Measurements from ENCODE around the gene C1R.
"Not testable (repeated sequence)": the region's sequence is repeated elsewhere in the genome, so short reads cannot be mapped to it uniquely, and the experiment has no call there.

C1R gene

DNA sequence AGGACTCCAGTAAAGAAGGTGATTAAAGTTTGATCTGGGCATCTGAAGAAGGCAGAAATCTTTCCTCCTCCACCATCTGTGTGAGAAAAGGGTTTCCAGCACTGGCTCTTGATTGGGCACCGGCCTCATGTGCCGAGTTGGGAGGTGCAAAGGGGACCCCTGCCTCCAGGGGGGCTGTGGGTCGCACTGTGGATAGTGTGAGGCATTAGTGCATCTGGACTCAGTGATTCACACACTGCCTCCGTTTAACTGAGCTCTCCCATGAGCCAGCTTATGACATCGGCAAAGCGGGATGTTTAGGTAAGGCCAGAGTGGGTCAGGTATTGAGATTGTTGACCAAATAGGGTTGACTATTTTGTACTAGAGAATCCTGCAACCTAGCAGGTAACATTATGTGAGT, 22.9 kb downstream of the C1R start:
- DNase-seq (ENCODE audit: extremely low read depth in 1 of 2, low read depth in 1 of 2) = no peak

GRCh38 chr12:7068994-7069346, 23.3 kb downstream of the C1R start:
- no peak for DNase-seq (ENCODE audit: extremely low read depth in 1 of 2, low read depth in 1 of 2)

GRCh38 chr12:7068240-7068993, 23.8 kb downstream of the C1R start:
- no peak for DNase-seq (ENCODE audit: extremely low read depth in 1 of 2, low read depth in 1 of 2)

DNA sequence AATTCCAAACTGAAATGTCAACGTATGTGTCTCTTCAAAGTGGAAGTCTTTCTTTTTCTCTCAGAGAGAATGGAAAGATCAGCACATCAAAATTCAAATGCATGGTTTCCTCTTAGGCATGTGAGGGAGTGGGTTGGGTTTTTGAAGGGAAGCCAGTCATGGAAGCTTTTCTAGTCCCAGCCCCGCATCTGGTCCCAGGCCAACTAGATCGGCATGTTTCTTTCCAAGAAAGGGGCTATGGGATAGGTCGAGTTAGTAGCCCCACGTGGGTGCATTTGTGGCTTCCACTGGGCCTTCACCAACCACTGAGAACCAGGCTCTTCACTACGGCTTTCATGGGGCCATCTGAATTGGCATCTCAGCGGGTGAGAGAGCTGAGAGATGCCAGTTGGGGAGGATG, 25.1 kb downstream of the C1R start:
- DNase-seq (ENCODE audit: extremely low read depth in 1 of 2, low read depth in 1 of 2) = no peak

GRCh38 chr12:7066596-7066995, 25.6 kb downstream of the C1R start:
- DNase-seq (ENCODE audit: extremely low read depth in 1 of 2, low read depth in 1 of 2) = no peak

- DNase-seq (ENCODE audit: extremely low read depth in 1 of 2, low read depth in 1 of 2) = no peak
Observed at GRCh38 chr12:7065073-7065623, 27.1 kb downstream of the C1R start.

GRCh38 chr12:7064516-7064915, 27.7 kb downstream of the C1R start:
- DNase-seq (ENCODE audit: extremely low read depth in 1 of 2, low read depth in 1 of 2) = no peak

- no peak for DNase-seq (ENCODE audit: extremely low read depth in 1 of 2, low read depth in 1 of 2)
Observed at GRCh38 chr12:7061596-7061995, 30.6 kb downstream of the C1R start.

- no peak for DNase-seq (ENCODE audit: extremely low read depth in 1 of 2, low read depth in 1 of 2)
Observed at GRCh38 chr12:7061138-7061537, 31.1 kb downstream of the C1R start.

- no peak for DNase-seq (ENCODE audit: extremely low read depth in 1 of 2, low read depth in 1 of 2)
Observed at GRCh38 chr12:7060353-7060954, 31.8 kb downstream of the C1R start, which contains the start of gene C1S. Gene C1S (plus strand): TSS chr12:7060718. CDS start chr12:7061913, 1,195 bp downstream.

DNA sequence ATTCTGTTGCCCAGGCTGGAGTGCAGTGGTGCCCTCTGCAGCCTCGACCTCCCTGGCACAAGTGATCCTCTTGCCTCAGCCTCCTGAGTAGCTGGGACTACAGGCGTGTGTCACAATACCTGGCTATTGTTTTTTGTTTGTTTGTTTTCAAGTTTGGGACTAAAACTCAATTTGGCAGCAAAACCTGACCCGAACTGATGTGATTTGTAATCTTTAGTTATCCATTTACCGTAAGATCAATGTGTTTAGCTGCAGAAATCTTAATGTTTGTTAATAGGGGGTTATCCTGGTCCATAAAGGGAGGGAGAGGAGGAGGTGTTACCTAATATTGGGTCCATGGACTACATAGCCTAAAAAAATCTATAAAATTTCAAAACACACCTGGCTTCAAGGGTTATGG, 32.5 kb downstream of the C1R start:
- no peak for DNase-seq (ENCODE audit: extremely low read depth in 1 of 2, low read depth in 1 of 2)

GRCh38 chr12:7058850-7059395, 33.3 kb downstream of the C1R start:
- no peak for DNase-seq (ENCODE audit: extremely low read depth in 1 of 2, low read depth in 1 of 2)

DNA sequence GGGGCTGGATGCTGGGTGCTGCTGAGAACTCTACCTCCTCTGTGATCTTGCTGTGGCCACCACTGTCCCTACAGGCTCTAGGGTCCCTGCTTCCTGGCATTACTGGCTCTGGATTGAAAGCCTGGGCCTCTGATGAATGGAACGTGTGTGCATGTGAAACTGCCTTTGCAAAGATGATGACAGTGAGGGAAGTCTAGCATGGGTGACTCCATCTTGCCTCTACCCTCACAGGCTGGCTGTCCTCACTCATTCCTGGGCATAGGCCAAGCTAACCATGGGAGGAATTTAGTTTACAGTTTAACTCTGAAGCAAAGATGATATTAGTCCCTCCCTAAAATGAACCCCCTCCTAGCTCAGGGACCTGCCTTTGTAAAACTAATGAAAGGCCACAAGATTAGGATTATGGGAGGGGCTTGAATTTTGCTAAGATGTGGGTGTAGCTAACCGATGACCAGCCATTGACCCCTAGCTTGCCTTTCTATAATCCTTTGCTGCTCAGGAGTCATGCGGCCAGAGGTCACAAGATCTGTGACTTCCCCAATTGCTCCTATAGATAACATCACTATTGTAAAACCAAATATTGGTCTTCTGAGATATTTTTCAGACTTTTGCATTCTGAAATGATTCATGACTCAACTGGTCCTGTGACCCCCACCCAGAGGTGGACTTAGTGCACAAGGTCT, 33.9 kb downstream of the C1R start:
- DNase-seq (ENCODE audit: extremely low read depth in 1 of 2, low read depth in 1 of 2) = no peak

GRCh38 chr12:7055736-7056135, 36.5 kb downstream of the C1R start:
- not testable (repeated sequence) for DNase-seq (ENCODE audit: extremely low read depth in 1 of 2, low read depth in 1 of 2)

- no peak for DNase-seq (ENCODE audit: extremely low read depth in 1 of 2, low read depth in 1 of 2)
Observed at GRCh38 chr12:7054925-7055324, 37.3 kb downstream of the C1R start.

- DNase-seq (ENCODE audit: extremely low read depth in 1 of 2, low read depth in 1 of 2) = not testable (repeated sequence)
Observed at GRCh38 chr12:7049973-7050372, 42.3 kb downstream of the C1R start.

GRCh38 chr12:7049445-7049951, 42.7 kb downstream of the C1R start:
- DNase-seq (ENCODE audit: extremely low read depth in 1 of 2, low read depth in 1 of 2) = not testable (repeated sequence)

- DNase-seq (ENCODE audit: extremely low read depth in 1 of 2, low read depth in 1 of 2) = no peak
Observed at GRCh38 chr12:7047306-7047705, 44.9 kb downstream of the C1R start.

GRCh38 chr12:7046383-7047105, 45.7 kb downstream of the C1R start:
- no peak for DNase-seq (ENCODE audit: extremely low read depth in 1 of 2, low read depth in 1 of 2)

GRCh38 chr12:7045913-7046312, 46.3 kb downstream of the C1R start:
- DNase-seq (ENCODE audit: extremely low read depth in 1 of 2, low read depth in 1 of 2) = no peak

- no peak for DNase-seq (ENCODE audit: extremely low read depth in 1 of 2, low read depth in 1 of 2)
Observed at GRCh38 chr12:7042842-7043241, 49.4 kb downstream of the C1R start.

Measured in stimulated activated CD8-positive, alpha-beta memory T cell treated with anti-CD3 and anti-CD28 coated beads, Interleukin-7, amount 100 ng/mL, for 48 hours (primary cell).